ENCODE measurements around the gene ANP32E. TPM values are rescaled to one million over a fixed set of nuclear protein-coding genes. Genes with fewer than 3 reads are reported as not detected.

Gene ANP32E
- polyA plus RNA-seq, 1 donor (not counting 4 experiments of a cell fraction or from before 2014, with no cell fraction given) = 18.9 TPM

- peak; percentile 59 for FAIRE-seq
- H3K79me2 ChIP-seq (ENCODE audit: control insufficient read depth, insufficient read depth, low read length) = no peaks in the 10 kb centered on the region
- peak overlapping the region; percentile 71 for H3K9ac ChIP-seq (ENCODE audit: control insufficient read depth, extremely low read depth, insufficient read depth, low read length)
- TF ChIP-seq, protein P1, sequence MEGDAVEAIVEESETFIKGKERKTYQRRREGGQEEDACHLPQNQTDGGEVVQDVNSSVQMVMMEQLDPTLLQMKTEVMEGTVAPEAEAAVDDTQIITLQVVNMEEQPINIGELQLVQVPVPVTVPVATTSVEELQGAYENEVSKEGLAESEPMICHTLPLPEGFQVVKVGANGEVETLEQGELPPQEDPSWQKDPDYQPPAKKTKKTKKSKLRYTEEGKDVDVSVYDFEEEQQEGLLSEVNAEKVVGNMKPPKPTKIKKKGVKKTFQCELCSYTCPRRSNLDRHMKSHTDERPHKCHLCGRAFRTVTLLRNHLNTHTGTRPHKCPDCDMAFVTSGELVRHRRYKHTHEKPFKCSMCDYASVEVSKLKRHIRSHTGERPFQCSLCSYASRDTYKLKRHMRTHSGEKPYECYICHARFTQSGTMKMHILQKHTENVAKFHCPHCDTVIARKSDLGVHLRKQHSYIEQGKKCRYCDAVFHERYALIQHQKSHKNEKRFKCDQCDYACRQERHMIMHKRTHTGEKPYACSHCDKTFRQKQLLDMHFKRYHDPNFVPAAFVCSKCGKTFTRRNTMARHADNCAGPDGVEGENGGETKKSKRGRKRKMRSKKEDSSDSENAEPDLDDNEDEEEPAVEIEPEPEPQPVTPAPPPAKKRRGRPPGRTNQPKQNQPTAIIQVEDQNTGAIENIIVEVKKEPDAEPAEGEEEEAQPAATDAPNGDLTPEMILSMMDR (optimal IDR thresholded peaks at IDR 0.05 in 1 of 3, IDR thresholded peaks at IDR 0.05 in 1 of 3, conservative IDR thresholded peaks at IDR 0.05 in 1 of 3; ENCODE audit: extremely low read depth in 1 of 3, insufficient read depth in 2 of 3, low read length in 3 of 3) = peak in 1 of 3 experiments; percentile 10
- TF ChIP-seq EZH2 (IDR thresholded peaks at IDR 0.05; ENCODE audit: low read length) = no peak
- H3K4me2 ChIP-seq (ENCODE audit: control insufficient read depth, extremely low read depth, insufficient read depth, low read depth, low read length) = peak overlapping the region; percentile 83
- H3K9me1 ChIP-seq (ENCODE audit: control insufficient read depth, extremely low read depth, insufficient read depth, low read length) = no peaks in the 10 kb centered on the region
- H3K27ac ChIP-seq (ENCODE audit: control insufficient read depth, insufficient read depth, low read length) = peak overlapping the region; percentile 62
- dilution Hi-C loops (cut with MboI; ENCODE audit: extremely low pct_ligation_motif_present, low sequenced_read_pairs) = no loop called here
- H3K4me3 ChIP-seq (ENCODE audit: control insufficient read depth in 2 of 3, extremely low read depth in 1 of 3, insufficient read depth in 2 of 3, low read depth in 1 of 3, low read length in 3 of 3) = peak overlapping the region; percentile 27 to 63 (median 36)
- no peaks in the 10 kb centered on the region for H3K9me3 ChIP-seq (ENCODE audit: control insufficient read depth, low read depth, low read length)
- H4K20me1 ChIP-seq (ENCODE audit: control insufficient read depth, extremely low read depth, insufficient read depth, low read length) = no peaks in the 10 kb centered on the region
- no peaks in the 10 kb centered on the region for H3K36me3 ChIP-seq (ENCODE audit: control insufficient read depth in 2 of 2, extremely low read depth in 1 of 2, insufficient read depth in 2 of 2, low read length in 2 of 2)
- peaks cover 7% of the 10 kb centered on the region for H3K4me1 ChIP-seq (ENCODE audit: control insufficient read depth, extremely low read depth, insufficient read depth, low read length)
- peak overlapping the region; percentile 95 for H2AFZ ChIP-seq (ENCODE audit: control insufficient read depth, low read length)
- H3K27me3 ChIP-seq (ENCODE audit: control insufficient read depth, extremely low read depth, insufficient read depth, low read length) = no peaks in the 10 kb centered on the region
- no peak for DNase-seq (ENCODE audit: low read depth, low spot score)
These were observed 22.5 kb downstream of the ANP32E start for GRCh38 chr1:150213170-150214098.

DNA sequence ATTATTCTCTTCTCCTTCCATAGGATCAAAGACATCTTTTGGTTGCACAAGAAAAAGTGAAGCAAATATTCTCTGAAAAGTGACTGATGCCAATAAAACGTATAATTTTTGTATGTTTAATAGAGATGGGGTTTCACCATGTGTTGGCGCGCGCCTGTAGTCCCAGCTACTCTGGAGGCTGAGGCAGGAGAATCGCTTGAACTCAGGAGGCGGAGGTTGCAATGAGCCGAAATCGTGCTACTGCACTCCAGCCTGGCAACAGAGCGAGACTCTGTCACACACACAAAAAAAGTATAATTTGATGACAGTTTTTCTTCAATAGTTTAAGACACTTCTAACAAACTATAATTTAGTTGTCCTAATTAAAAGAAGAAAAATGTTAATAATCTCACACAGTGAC is 23.8 kb downstream of the ANP32E start:
- dilution Hi-C loops (cut with MboI; ENCODE audit: extremely low pct_ligation_motif_present, low sequenced_read_pairs) = no loop called here
- Histone ChIP-seq H3K9me1 (ENCODE audit: control insufficient read depth, extremely low read depth, insufficient read depth, low read length) (no peaks in the 10 kb centered on the region), H3K4me1 (ENCODE audit: control insufficient read depth, extremely low read depth, insufficient read depth, low read length) (peaks cover 7% of the 10 kb centered on the region), H2AFZ (ENCODE audit: control insufficient read depth, low read length) (no peak overlapping the region), H3K4me3 (ENCODE audit: control insufficient read depth in 2 of 3, extremely low read depth in 1 of 3, insufficient read depth in 2 of 3, low read depth in 1 of 3, low read length in 3 of 3) (no peak overlapping the region), H3K4me2 (ENCODE audit: control insufficient read depth, extremely low read depth, insufficient read depth, low read depth, low read length) (no peak overlapping the region), H3K27ac (ENCODE audit: control insufficient read depth, insufficient read depth, low read length) (no peak overlapping the region), H3K9ac (ENCODE audit: control insufficient read depth, extremely low read depth, insufficient read depth, low read length) (no peak overlapping the region), H3K79me2 (ENCODE audit: control insufficient read depth, insufficient read depth, low read length) (no peaks in the 10 kb centered on the region), H3K9me3 (ENCODE audit: control insufficient read depth, low read depth, low read length) (no peaks in the 10 kb centered on the region), H4K20me1 (ENCODE audit: control insufficient read depth, extremely low read depth, insufficient read depth, low read length) (no peaks in the 10 kb centered on the region), H3K36me3 (ENCODE audit: control insufficient read depth in 2 of 2, extremely low read depth in 1 of 2, insufficient read depth in 2 of 2, low read length in 2 of 2) (no peaks in the 10 kb centered on the region), H3K27me3 (ENCODE audit: control insufficient read depth, extremely low read depth, insufficient read depth, low read length) (no peaks in the 10 kb centered on the region)
- no peak for DNase-seq (ENCODE audit: low read depth, low spot score)
- TF ChIP-seq, protein P1 (optimal IDR thresholded peaks at IDR 0.05 in 1 of 3, IDR thresholded peaks at IDR 0.05 in 1 of 3, conservative IDR thresholded peaks at IDR 0.05 in 1 of 3; ENCODE audit: extremely low read depth in 1 of 3, insufficient read depth in 2 of 3, low read length in 3 of 3) = no peak
- TF ChIP-seq EZH2 (IDR thresholded peaks at IDR 0.05; ENCODE audit: low read length) = no peak
- FAIRE-seq = no peak

Measured in keratinocyte (primary cell).